B cell (primary cell): Measurements from ENCODE around the gene QPCT.

Source experiments
- EZH2 ChIP-seq: IDR thresholded peaks from 2 replicates; pipeline ENCODE4 v1.6.1; 2012; ENCODE audit warnings: borderline replicate concordance, low read depth, mild to moderate bottlenecking, moderate library complexity, low read length; ENCODE audit not compliant: insufficient read depth, poor library complexity, severe bottlenecking
- TF ChIP-seq, protein P1 (sequence below): fragments of 200-600 bp; IDR thresholded peaks from one replicate; pipeline ENCODE4 v1.8.0; 2022; ENCODE audit warnings: antibody characterized with exemption, mild to moderate bottlenecking

DNA sequence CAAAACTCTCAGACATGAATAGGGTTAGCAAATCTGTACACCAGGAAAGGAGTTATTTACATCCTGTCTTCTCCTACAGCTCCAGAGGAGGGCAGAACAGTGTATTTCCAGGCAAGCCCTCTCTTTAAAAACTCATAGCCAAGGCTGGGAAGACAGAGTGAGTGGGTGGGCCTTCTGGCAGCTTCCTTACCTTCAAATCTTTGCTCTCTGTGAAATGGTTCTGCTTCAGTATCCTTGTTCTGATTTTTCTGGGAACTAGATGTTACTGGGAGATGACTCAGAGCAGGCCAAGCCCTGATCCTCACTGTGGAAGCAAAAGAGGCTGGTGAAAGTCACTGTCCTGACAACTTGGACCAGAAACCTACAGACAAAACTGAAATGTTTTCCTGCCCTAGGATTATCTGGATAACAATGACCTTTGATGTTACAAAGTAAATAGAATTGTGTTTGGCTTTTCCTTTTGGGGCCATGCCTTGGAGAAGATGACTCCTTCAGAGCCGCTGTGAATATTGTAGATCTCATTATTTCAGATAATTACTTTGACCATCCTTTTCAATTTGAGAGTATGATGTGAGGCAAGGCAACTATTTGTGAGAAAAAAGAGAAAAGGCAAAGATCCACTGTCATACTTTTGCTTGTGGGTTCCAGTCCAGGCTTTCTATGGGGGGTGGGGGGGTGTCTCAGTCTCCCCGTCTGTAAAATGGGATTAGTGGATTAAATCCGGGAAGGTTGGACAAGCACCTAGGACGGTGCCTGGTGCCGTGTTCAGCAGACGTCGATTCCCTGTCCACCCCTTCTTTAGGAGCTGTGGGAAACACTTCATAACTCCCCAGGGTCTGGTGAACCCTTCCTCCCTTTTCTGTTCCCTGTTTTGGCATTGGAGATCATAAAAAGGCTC lies 644 bp upstream of the QPCT start:
- TF ChIP-seq, protein P1, sequence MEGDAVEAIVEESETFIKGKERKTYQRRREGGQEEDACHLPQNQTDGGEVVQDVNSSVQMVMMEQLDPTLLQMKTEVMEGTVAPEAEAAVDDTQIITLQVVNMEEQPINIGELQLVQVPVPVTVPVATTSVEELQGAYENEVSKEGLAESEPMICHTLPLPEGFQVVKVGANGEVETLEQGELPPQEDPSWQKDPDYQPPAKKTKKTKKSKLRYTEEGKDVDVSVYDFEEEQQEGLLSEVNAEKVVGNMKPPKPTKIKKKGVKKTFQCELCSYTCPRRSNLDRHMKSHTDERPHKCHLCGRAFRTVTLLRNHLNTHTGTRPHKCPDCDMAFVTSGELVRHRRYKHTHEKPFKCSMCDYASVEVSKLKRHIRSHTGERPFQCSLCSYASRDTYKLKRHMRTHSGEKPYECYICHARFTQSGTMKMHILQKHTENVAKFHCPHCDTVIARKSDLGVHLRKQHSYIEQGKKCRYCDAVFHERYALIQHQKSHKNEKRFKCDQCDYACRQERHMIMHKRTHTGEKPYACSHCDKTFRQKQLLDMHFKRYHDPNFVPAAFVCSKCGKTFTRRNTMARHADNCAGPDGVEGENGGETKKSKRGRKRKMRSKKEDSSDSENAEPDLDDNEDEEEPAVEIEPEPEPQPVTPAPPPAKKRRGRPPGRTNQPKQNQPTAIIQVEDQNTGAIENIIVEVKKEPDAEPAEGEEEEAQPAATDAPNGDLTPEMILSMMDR: no peak
- no peak for TF ChIP-seq EZH2
